Measurements from ENCODE around the gene CDK5RAP3. TPM values are rescaled to one million over a fixed set of nuclear protein-coding genes. Genes with fewer than 3 reads are reported as not detected.

Gene CDK5RAP3
- total and polyA plus RNA-seq, 2 of the 13 experiments (the other 11 are each of a cell fraction or from before 2014, with no cell fraction given) = 128 to 154 TPM

GRCh38 chr17:47949197-47949759 lies 21.6 kb upstream of the CDK5RAP3 start (continued):
- TF ChIP-seq ZNF232 (CRISPR knock-in tag; IDR thresholded peaks at IDR 0.05; ENCODE audit: borderline replicate concordance) = no peak
- no peak for TF ChIP-seq ZNF329 (CRISPR knock-in tag; IDR thresholded peaks at IDR 0.05; ENCODE audit: low read depth)
- no peak for TF ChIP-seq ZBTB1 (CRISPR knock-in tag; IDR thresholded peaks at IDR 0.05; ENCODE audit: borderline replicate concordance)
- no peak for TF ChIP-seq ZNF557 (CRISPR knock-in tag; IDR thresholded peaks at IDR 0.05)
- no peak for TF ChIP-seq ERF (CRISPR knock-in tag; IDR thresholded peaks at IDR 0.05)
- no peak for TF ChIP-seq ZNF766 (CRISPR knock-in tag; IDR thresholded peaks at IDR 0.05; ENCODE audit: borderline replicate concordance)
- no peak for TF ChIP-seq ZNF143 (CRISPR knock-in tag; IDR thresholded peaks at IDR 0.05)
- no peak for TF ChIP-seq PLRG1 (conservative IDR thresholded peaks at IDR 0.05)
- TF ChIP-seq ZNF569 (CRISPR knock-in tag; IDR thresholded peaks at IDR 0.05; ENCODE audit: borderline replicate concordance) = no peak
- TF ChIP-seq, protein P1, sequence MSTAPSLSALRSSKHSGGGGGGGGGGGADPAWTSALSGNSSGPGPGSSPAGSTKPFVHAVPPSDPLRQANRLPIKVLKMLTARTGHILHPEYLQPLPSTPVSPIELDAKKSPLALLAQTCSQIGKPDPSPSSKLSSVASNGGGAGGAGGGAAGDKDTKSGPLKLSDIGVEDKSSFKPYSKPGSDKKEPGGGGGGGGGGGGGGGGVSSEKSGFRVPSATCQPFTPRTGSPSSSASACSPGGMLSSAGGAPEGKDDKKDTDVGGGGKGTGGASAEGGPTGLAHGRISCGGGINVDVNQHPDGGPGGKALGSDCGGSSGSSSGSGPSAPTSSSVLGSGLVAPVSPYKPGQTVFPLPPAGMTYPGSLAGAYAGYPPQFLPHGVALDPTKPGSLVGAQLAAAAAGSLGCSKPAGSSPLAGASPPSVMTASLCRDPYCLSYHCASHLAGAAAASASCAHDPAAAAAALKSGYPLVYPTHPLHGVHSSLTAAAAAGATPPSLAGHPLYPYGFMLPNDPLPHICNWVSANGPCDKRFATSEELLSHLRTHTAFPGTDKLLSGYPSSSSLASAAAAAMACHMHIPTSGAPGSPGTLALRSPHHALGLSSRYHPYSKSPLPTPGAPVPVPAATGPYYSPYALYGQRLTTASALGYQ (CRISPR knock-in tag; IDR thresholded peaks at IDR 0.05) = no peak
- peak; percentile 12; the same call in 1 of the 2 replicates for TF ChIP-seq MIXL1 (CRISPR knock-in tag; IDR thresholded peaks at IDR 0.05)
- 0 out of 2 replicates have a peak, but pooled peaks have one; percentile 34 for TF ChIP-seq HOXA5 (CRISPR knock-in tag; IDR thresholded peaks at IDR 0.05)
- TF ChIP-seq GFI1 (CRISPR knock-in tag; IDR thresholded peaks at IDR 0.05; ENCODE audit: borderline replicate concordance) = no peak
- no peak for TF ChIP-seq SP5 (CRISPR knock-in tag; IDR thresholded peaks at IDR 0.05; ENCODE audit: borderline replicate concordance, low read depth)
- no peak; the same call in 1 of the 2 replicates for TF ChIP-seq DMAP1 (CRISPR knock-in tag; IDR thresholded peaks at IDR 0.05)
- no peak for TF ChIP-seq ZNF780A (CRISPR knock-in tag; IDR thresholded peaks at IDR 0.05)
- TF ChIP-seq HNRNPLL (IDR thresholded peaks at IDR 0.05; ENCODE audit: low read depth, low read length, poor library complexity, severe bottlenecking) = peak; percentile 59
- TF ChIP-seq FOSL1 (CRISPR knock-in tag; IDR thresholded peaks at IDR 0.05; ENCODE audit: borderline replicate concordance) = no peak
- TF ChIP-seq ZSCAN21 (CRISPR knock-in tag; IDR thresholded peaks at IDR 0.05; ENCODE audit: borderline replicate concordance) = no peak
- no peak for TF ChIP-seq KAT7 (CRISPR knock-in tag; IDR thresholded peaks at IDR 0.05; ENCODE audit: borderline replicate concordance)
- no peak for TF ChIP-seq NFKB2 (CRISPR knock-in tag; IDR thresholded peaks at IDR 0.05; ENCODE audit: borderline replicate concordance)
- TF ChIP-seq, protein P2, sequence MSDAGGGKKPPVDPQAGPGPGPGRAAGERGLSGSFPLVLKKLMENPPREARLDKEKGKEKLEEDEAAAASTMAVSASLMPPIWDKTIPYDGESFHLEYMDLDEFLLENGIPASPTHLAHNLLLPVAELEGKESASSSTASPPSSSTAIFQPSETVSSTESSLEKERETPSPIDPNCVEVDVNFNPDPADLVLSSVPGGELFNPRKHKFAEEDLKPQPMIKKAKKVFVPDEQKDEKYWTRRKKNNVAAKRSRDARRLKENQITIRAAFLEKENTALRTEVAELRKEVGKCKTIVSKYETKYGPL (CRISPR knock-in tag; IDR thresholded peaks at IDR 0.05) = no peak; the same call in 1 of the 2 replicates
- peak; percentile 70; the same call in 1 of the 2 replicates for TF ChIP-seq NFIB (CRISPR knock-in tag; IDR thresholded peaks at IDR 0.05; ENCODE audit: borderline replicate concordance)
- no peak for TF ChIP-seq CREB1 (IDR thresholded peaks at IDR 0.05)
- TF ChIP-seq CREB1 (CRISPR knock-in tag; IDR thresholded peaks at IDR 0.05) = no peak; the same call in 1 of the 2 replicates
- TF ChIP-seq, protein P3, sequence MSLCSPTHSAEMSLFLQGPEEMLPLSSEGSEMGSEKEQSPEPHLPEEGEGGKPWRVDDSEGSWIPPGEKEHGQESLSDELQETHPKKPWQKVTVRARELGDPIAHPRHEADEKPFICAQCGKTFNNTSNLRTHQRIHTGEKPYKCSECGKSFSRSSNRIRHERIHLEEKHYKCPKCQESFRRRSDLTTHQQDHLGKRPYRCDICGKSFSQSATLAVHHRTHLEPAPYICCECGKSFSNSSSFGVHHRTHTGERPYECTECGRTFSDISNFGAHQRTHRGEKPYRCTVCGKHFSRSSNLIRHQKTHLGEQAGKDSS (CRISPR knock-in tag; IDR thresholded peaks at IDR 0.05; ENCODE audit: borderline replicate concordance, low read depth) = 0 out of 2 replicates have a peak, but pooled peaks have one; percentile 7
- no peak for TF ChIP-seq ZKSCAN5 (CRISPR knock-in tag; IDR thresholded peaks at IDR 0.05)
- TF ChIP-seq UBTF (CRISPR knock-in tag; IDR thresholded peaks at IDR 0.05) = peak; percentile 86
